Loucy (cell line): Measurements from ENCODE around the gene ACOT11.

Experiments used
- CTCF ChIP-seq: fragments of 200-600 bp; sonication (generic); conservative IDR thresholded peaks from 2 replicates; pipeline ENCODE4 v1.5.1; 2014; ENCODE audit warnings: mild to moderate bottlenecking, antibody characterized with exemption, low read length
- EZH2phosphoT487 ChIP-seq: fragments of 200-600 bp; IDR thresholded peaks from 2 replicates; pipeline ENCODE4 v1.6.1; 2018; ENCODE audit warnings: antibody characterized with exemption, mild to moderate bottlenecking, moderate library complexity, borderline replicate concordance

GRCh38 chr1:54571326-54571725 lies 23.3 kb downstream of the ACOT11 start:
- TF ChIP-seq CTCF = no peak
- no peak for TF ChIP-seq EZH2phosphoT487
